NCI-H1417 treated with DMSO at 0.1 percent for 48 hours (cell line): ENCODE data around the gene FHIP1B.

Source experiments
- DNase-seq: peaks from one replicate; lab custom pipeline; 2025; lab: John Stamatoyannopoulos, UW

FHIP1B gene

DNA sequence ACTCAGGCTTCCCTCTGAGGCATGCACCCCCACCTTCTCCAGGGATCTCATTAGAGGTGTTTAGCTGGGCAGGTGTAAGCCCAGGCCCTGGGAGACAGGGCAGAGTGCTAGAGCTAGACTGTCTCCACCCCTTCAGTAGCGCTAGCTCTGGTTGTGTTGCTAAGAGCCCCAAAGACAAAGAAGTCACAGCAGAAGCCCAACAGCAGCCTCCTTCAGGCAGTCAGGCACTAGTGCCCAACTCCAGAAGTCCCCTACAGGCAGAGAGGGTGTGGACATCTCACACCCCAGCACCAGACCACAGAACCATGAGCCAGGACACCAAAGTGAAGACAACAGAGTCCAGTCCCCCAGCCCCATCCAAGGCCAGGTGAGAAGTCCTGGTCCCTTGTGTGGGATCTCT lies 4.5 kb upstream of the FHIP1B start, which contains the start of gene CNGA4:
TSS of gene CNGA4 (plus strand) at position 188 of the 400 bp plus-strand sequence. CDS start at position 306, 118 bp downstream.
- DNase-seq: no peak

DNA sequence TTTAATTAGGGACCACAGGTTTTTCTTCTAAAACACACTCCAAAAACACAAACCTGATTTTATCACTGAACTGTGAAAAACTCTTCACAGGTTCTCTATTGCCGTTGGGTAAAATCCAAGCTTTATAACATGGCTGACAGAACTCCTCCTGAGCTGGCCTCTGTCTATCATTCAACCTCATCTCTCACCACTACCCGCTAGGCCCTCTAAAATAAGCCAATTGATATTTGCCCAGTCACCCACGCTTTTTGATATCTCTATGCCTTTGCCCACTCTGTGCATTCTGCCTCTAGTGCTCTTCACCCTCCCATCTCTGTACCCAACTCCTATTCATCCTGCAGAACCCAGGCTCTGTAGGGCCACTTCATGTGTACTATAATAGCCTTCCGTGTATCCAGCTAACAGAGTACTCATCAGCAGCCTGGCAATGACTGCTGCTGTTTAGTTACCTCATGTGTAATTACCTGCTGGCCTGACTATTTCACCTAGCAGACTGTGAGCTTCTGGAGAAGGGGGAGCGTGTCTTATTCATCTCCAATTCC lies 3.4 kb upstream of the FHIP1B start:
- DNase-seq: no peak

DNA sequence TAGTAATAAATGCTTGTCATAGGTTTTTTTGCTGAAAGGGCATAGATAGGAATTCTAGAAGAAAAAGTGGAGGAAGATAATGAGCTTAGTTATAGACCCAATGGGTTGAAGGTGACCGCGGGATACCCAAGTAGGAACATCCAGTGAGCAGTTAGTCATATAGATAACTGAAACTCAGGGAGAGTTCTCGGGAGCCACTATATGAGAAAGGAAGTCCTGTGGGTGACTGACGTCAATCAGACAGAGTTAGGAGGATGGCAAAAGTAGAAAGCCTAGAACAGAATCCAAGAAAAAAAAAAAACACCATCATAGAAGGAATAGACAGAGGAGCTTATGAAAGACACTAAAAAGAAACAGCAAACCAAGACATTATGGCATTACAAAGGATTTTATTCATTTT lies 2.8 kb upstream of the FHIP1B start:
- DNase-seq: no peak

DNA sequence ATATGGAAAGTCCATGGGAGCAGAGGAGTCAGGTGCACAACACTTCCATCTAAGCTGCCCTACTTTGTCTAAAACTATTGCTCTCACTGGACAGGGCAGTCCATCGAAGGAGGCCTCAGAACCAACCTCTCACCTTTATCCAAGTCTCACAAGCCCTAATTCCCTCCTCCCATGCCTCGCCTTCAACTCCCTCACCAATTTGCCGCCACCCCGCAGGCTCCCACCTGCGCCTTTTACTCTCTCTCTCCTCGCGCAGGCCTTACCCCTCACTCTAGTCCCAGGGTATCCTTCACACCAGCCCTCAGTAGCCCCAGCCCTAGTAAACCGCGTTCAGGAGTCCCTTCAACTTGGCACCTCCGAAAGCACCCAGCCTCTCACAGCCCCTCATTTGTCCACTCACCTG lies 451 bp downstream of the FHIP1B start:
- DNase-seq: no peak

DNA sequence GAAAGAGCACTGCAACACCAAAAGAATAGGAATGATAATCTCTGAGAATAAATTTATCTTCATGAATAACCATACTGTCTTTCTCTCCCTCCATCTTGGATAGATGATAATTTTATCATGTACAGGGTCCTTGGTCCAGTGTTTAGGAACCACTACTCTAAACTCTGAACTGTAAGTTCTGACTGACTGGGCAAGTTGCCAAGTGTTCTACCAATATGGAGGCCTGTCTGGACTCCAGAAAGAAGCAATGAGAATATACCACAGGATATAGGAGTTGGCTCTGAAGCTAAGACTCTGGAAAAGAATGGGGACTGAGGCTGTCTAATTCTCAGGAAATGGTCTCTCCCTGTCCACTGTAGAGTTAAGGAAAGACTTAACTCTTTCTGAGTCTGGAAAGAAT lies 1.5 kb downstream of the FHIP1B start:
- no peak for DNase-seq

DNA sequence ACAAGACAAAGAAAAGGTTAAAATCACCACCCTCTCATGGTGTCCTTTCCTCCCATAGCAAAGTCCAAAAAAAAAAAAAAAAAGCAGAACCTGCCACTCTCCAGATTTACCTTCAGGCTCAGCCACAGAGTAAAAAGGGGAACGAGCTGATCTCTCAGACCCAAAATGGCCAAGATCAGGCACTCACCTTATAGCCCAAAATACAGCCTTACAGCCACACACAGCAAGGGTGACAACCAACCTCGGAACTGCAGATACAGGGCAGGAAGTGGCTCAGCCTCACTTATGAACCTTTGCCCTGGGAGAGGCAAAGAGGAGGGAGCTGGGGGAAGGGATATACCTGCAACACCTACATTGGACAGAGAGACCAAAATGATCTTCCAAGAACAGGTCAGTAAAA lies 4.5 kb downstream of the FHIP1B start:
- DNase-seq: no peak

DNA sequence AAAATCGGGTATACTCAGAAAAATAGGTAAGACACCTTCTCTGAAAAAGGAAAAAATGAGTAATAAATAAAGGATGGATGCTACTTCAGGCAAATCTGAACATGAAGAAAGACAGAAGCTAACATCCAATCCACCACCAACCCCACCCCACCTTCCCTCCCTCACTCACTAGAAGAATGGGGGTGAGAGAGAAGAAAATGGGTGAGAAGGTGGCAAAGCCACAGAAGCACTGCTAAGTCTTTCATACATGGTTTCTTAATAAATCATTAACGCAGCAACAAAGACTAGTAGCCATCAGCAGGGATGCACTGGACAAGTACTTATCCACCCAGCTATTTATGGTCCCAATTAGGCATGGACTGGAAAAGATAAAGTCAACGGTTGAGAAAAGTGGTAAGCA lies 5.9 kb downstream of the FHIP1B start:
- DNase-seq: no peak

DNA sequence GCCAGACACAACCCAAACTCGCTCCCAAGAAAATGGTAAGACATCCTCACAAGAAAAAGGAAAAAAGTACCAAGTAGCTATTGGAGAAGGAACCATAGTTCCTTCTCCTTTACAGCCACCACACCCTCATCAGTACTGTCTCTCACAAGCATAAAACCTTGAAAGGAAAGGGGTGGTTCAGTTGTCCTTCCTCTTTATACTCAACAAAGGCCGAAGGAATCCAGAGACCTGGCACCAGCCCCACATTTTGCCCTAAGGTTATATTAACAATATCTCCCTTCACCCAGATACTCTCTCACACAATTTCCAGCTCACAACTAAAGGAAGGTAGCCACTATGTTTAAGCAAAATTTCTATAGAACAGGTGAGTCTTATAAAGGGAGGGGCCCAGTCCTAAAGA lies 8.5 kb downstream of the FHIP1B start:
- no peak for DNase-seq

DNA sequence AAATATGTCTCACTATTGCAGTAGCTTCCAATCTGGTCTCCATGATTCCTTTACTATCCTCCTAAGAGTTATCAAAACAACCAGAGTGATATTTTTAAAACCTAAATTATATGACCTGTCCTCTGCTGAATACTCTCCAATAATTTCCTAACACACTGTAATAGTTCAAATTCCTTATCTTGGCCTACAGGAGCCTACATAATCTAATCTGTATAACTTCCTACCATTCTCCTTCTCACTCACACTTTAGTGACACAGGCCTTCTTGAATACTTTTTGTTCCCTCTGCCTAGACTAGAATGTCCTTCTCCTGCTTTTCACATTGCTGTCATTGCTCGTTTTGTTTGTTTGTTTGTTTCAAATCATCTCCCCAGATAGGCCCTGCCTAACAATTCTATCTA lies 9.4 kb downstream of the FHIP1B start:
- DNase-seq: no peak

DNA sequence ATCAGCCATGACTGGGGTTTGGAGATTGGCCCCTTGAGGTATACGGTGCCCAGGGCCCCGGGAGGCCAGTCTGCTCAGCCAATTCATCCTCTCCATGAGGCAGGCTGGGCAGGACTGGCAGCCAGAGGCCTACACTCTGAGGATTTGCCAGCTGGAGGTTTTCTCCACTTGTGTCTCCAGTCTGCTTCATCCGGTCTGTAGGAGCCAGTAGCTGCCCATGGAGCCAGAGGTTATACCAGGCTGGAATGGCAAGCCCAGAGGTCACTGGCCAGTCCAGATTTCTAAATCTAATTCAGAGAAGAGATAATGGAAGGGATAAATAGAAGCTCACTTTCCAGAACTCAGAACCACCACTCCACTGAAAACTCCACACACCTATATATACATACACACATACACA lies 10.0 kb downstream of the FHIP1B start:
- no peak for DNase-seq

DNA sequence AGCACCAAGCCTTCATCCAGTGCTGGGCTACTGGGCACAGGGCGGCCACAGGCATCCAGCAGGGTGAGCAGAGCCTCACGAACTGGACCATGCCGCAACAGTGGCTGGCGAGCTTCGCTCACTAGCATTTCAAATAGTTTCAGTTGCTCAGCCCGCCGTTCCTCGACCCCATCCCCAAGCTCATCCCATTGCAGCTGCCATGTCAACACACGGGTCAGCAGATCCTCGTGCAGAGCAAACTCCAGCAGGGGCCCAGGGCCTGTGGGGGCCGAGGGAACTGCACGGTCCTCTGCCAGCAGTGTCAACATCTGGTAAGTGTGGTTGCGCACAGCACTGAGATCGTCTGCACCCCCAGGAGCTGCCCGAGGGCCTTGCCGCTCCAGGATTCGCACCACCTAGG lies 10.6 kb downstream of the FHIP1B start:
- no peak for DNase-seq

DNA sequence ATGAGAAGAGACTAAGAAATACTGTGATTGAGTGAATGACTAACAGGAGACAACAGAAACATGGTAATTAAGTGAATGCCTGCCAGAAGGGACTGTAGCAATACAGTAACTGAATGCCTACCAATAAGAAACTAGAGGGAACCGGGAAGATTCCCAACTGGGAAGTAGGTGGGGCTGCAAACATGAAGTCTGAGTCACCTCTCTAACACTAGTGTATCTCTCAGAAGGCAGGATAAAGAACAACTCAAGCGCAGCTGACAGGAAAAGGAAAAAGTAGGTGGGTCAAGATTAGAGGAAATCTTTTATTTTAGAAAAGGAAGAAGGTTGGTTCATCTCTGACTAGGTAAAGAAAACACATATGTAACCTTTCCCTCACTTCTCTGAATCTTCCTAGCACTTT lies 15.1 kb downstream of the FHIP1B start:
- DNase-seq: no peak

DNA sequence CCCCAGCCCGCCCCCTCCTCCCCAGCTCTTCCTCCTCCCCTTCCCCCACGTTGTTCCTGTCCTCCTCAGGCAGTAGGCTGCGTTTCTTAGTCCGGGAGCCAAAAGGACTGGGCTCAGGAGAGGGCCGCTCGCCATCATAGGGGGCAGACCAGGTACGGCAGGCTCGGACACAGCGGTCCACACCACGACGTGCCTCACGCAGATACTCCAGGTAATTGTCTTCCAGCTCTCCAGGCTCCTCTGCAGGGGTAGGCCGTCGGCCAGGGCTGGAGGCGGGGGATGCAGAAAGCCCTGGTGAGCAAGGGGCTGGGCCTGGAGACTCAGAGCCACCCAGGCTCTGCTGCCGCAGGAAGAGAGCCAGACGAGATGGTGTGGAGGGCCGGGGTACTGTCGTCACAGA lies 16.7 kb downstream of the FHIP1B start:
- no peak for DNase-seq

DNA sequence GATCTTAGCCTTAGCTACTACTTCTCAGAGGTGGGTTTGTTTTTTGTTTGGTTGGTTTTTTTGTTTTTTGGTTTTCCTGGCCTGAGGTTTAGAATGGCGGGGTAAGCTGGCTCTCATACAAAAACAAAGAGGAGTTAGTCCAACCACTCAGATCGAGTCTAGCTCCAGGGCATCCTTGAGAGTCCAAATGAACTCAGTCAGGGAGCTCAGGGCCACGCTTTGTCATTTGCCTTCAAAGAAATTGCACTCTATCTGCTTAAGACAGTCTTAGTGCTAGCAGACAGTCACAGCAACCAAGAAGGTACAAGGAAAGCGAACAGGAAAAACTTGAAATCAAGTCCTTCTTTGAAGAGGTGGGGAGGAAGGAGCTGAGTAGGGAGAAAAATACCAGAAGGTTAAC lies 17.9 kb downstream of the FHIP1B start:
- DNase-seq: no peak

DNA sequence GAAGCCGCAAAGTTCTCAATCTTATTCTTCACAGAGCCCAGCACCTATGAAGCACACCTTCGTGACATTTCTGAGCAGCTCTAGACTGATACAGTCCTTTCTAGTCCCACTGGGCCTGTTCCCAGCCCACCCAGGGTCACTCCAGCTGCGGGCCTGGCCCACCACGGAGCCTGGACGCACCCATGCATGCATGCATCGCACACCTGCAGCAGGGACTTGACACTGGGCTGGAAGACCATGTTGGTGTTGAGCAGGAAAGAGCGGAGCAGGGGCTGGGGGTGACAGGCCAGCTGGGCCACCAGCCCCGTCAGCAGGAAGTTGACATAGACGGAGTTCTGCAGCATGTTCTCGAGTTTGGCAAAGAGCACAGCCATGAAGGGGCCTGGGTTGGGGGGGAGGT lies 19.9 kb downstream of the FHIP1B start:
- DNase-seq: no peak

DNA sequence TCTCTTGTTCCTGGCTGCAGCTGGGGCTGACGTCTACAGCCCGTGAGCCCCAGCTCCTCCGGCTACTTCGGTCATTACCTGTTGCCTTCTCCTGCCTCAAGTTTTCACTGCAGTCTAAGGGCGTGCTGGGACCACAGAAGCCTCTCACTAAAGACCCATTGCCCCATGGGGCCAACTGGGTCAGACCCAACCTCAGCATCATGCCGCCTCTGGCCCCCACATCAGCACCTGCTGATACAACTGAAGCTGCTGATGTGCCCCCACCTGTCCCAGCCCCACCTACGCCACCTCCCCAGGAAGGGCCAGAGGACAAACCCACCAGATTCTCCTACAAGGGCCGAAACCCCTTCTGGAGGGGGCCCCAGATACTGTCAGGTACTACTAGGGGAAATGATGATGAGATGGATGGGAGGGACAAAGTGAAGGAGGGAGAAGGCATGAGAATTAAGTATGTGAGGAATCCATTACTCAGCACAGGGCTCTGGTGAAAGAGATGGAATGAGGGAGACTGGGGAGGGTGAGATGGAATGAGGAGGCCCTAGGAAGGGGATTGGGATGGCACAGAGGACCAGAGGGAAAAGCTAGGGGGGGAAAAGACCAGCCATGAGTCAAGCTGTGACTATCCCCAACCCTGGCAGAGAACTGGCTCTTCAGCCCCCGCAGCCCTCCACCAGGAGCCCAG lies 24.0 kb downstream of the FHIP1B start:
- DNase-seq: no peak

DNA sequence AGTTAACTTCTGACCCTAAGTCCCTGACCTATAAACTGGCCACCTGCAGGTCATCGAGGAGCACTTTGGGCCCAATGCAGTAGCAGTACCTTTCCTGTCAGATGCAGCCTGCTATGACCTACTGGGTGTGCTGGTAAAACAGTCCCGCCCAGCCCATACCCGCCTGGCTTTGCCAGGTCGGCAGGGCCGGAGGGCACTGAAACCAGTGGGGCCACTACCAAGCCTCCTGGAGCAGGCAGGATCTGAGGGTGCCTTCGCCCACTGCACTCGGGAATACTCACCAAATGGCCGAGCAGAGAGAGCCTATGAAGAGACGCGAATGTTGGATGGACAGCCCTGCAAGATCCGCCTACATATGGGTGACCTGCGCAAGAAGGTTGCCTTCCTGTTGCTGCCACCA lies 24.6 kb downstream of the FHIP1B start:
- DNase-seq: no peak

DNA sequence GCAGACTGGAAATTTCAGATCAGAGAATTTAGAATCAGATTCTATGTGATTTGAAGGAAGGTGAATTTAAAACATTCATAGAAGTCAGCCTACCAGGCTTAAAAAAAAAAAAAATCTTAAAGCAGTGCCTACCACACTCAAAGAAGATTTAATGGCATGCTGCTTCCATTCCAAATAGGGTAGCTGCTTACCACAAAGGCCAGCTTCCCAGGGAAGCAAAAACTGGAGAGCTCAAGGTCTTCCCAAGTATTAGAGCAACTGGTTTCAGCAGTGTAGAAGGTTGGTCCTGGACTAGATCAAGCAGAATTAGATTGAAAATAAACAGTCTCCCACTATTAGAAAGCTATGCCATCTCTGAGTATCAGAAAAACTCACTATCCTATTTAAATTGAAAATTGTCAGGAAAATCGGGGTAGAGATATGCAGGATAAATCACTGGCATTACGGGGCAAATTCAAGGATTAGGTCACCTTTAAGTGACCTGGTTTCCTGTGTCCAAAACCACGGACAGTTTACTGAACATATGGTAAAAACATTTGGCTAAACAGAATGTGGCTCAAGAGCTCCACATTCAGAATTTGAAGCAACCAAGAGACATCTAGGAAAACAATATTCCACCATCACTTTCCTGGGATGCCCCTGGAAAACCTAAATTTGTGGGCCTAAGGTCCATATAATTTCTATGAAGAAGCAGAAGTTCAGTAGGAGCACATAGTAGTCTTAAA lies 27.8 kb downstream of the FHIP1B start:
- no peak for DNase-seq

DNA sequence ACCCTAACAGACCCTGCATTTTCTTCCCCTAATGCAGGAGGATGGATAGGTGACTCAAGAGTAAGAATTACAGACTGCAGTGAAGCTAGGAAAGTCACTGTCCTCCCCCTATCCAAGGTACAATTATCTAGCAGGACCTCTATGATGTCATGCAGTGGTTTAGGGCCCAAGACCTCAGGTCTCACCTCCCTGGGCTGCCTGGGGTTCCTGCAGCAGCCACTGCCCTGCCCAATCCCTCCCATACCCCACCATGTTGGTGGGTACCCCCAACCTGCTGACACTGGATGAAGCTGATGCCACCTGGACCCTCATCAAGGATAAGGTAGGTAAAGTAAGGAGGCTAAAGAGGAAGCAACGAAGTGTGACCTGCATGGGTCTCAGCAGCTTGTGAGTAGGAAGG lies 29.1 kb downstream of the FHIP1B start, which contains the start of gene C11orf42:
TSS of gene C11orf42 (plus strand) at position 192 of the 400 bp plus-strand sequence. CDS start at position 251, 59 bp downstream.
- DNase-seq: no peak

DNA sequence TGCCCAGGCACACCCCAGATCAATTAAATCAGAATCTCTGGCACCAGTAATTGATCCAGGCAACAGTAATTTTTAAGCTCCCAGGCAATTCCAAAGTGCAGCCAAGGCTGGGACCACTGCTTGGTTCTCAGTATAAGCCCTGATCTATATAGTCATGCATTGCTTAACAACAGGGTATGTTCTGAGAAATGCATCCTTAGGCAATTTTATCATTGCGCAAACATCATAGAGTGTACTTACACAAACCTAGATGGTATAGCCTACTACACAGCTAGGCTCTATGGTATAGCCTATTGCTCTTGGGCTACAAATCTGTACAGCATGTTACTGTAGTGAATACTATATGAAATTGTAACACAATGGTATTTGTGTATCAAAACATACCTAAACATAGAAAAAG lies 29.7 kb downstream of the FHIP1B start:
- DNase-seq: no peak

DNA sequence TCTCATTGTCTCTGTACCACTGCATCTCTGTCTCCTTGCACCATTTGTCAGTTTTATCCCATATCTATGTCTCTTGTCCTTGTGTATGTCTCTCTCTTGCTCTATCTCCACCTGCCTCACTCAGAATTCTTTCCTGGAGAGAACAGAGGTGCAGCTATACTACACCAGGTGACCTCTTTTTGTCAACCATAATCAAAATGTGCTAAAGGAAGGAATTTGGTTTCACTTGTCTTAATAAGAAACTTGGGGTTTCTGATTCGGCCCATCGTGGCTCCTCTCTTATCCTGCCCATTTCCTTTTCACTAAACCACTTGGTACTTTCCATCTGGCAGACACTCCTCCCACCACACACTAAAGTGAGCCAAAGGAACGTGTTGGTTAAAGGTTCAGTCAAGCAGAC lies 31.1 kb downstream of the FHIP1B start:
- no peak for DNase-seq

DNA sequence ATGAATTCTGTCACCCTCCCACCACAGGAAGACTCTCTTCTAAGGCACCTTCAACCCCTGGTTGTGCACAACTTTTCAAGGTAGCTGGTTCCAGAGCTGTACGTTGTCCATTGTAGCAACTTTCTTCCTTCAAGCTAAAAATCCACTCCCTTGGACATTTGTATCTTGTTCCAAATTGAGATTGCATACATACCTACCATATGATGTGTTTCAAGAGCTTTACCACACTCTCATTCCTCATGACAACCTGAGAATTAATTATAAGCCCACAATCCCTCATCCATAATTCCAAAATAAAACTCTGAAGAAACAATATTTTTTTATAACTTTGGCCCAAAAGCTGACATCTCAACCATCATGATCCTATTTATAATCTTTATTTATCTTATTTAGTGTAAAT lies 32.4 kb downstream of the FHIP1B start:
- DNase-seq: no peak

DNA sequence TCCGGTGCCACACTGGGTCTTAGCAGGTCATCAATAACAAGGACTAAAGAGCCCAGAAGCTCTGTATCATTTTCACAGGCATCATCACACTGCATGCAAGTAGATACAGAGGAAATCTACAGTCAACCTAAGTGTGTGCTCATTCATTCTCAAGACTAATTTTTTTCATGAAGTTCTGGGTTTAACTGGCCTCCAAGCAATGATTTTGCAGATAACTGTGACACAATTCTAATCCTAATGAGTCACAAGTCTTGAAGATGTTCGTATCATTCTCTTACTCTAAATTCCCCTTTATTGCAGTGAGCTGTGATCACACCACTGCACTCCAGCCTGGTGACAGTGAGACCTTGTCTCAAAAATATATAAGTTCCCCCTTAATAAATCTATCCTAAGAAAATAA lies 33.0 kb downstream of the FHIP1B start:
- no peak for DNase-seq

DNA sequence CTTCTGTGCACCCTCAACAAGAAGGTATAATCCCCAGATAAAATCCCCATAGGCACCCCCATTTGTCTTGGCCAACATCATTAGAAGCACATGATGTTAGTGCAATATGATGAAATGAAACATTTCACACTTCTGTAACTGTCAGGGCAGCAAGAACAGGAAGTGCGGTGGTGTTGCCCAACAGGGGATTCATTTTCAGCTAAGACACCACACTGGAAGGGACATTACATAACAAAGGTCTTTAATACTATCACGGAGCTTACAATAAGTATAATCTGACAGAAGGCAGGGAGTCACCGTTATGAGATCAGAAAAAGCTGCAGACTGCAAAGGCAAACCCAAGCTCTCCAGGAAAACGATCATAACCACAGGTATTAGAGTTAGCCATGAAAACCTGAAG lies 33.5 kb downstream of the FHIP1B start:
- no peak for DNase-seq
